22Rv1 (cell line): Measurements from ENCODE around the gene MED12L.

Experiments
- CTCF ChIP-seq: fragments of 450-650 bp; IDR thresholded peaks from 2 replicates; pipeline ENCODE4 v1.5.1; 2017; ENCODE audit warnings: mild to moderate bottlenecking
- ZFX ChIP-seq: fragments of 450-650 bp; IDR thresholded peaks from 2 replicates; pipeline ENCODE4 v1.6.1; 2017; ENCODE audit warnings: antibody characterized with exemption, borderline replicate concordance

- TF ChIP-seq CTCF = no peak
- no peak for TF ChIP-seq ZFX
Measured at GRCh38 chr3:151362751-151363174, 277.3 kb downstream of the MED12L start.
